NCI-H748 (cell line): Measurements from ENCODE around the gene TBX6.

Experiments
- DNase-seq: peaks from one replicate; lab custom pipeline; 2025; ENCODE audit not compliant: unreplicated experiment; lab: John Stamatoyannopoulos, UW

TBX6 gene

GRCh38 chr16:30087181-30087898 is 4.4 kb downstream of the TBX6 start:
- no peak for DNase-seq

- DNase-seq = no peak
Observed at GRCh38 chr16:30086291-30087140, 5.2 kb downstream of the TBX6 start.

GRCh38 chr16:30085820-30086219 is 5.9 kb downstream of the TBX6 start:
- DNase-seq = no peak

GRCh38 chr16:30085247-30085646 is 6.5 kb downstream of the TBX6 start:
- DNase-seq = no peak

DNA sequence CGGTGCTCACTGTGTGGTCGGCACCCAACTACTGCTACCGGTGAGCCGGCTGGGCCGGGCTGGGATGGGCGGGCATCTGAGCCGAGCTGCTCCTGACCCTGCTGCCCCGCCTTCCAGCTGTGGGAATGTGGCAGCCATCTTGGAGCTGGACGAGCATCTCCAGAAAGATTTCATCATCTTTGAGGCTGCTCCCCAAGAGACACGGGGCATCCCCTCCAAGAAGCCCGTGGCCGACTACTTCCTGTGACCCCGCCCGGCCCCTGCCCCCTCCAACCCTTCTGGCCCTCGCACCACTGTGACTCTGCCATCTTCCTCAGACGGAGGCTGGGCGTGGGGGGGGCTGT is 6.9 kb downstream of the TBX6 start:
- DNase-seq = no peak

DNA sequence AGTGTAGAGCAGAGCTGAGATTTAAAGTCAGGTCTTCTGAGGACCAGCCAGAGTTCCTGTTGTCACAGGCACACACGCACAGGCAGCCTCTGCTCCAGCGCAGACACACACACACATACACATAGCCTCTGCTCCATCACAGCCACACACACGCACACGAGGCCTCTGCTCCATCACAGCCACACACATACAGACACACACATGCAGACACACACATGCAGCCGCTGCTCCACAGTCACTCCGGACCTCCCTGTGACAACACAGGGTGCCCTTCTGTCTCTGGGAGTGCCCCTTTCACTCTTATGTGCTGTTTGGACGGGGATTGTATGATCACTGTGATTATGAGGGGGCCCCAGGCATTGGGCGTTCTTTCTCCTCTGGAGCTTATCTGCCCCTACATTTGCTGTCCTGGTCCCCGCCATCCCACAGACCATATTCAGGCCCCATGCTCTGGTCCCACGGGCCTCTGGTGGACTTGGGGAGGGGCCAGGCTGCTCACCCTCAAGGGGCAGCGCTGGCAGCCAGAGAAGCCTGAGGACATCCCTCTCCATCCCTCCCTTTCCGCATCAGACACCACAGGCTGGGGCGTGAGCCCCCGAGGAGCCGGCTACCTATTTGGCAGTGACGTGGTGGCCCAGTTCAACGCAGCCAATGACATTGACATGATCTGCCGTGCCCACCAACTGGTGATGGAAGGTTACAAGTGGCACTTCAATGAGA is 7.5 kb downstream of the TBX6 start:
- no peak for DNase-seq

DNA sequence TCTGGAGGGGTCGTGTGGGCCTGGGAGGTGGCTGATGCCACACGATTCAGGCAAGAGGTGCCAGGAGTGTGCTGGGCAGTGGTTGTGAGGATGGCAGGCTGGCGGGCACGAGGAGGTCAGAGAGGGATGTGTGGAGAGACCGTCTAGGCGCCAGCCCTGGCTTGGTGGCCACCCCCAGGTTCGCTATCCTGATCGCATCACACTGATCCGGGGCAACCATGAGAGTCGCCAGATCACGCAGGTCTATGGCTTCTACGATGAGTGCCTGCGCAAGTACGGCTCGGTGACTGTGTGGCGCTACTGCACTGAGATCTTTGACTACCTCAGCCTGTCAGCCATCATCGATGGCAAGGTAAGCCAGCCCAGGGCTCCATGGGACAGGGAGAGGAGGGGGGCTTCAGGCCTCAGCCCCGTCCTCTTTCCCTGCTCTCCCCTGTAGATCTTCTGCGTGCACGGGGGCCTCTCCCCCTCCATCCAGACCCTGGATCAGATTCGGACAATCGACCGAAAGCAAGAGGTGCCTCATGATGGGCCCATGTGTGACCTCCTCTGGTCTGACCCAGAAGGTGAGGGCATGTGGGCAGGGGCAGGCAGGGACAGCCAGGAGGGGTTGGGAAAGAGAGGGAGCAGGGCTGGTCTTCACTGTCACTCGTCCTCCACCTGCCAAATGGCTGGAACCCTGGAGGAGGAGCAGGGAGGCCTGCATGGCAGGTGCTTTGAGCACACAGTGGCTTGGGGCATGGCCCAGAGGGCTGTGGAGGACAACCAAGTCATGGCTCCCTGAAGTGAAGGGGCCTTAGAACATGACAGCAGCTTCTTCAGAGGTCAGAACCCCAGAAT is 8.3 kb downstream of the TBX6 start:
- no peak for DNase-seq

- DNase-seq = no peak
Observed at GRCh38 chr16:30082545-30083090, 9.1 kb downstream of the TBX6 start.

- DNase-seq = no peak
Observed at GRCh38 chr16:30079480-30079879, 12.2 kb downstream of the TBX6 start.

DNA sequence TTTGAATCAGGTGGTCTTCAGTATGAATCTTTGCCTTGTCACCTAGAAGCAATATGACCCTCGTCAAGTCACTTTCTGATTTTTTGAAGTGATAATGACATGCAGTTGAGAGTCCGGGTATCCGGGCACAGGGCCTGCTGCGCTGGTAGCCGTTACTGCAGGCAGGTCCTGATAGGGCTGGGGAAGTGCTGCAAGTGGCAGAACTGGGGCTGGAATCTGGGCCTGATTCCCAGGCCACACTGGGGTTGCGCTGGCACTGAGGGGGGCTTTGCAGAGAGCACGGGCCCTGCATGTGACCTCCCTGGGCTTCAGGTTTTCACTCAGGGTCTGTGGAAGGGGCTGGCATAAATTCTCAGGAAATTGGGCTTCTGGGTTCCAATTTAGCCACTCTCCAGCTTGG is 13.0 kb downstream of the TBX6 start:
- no peak for DNase-seq

DNA sequence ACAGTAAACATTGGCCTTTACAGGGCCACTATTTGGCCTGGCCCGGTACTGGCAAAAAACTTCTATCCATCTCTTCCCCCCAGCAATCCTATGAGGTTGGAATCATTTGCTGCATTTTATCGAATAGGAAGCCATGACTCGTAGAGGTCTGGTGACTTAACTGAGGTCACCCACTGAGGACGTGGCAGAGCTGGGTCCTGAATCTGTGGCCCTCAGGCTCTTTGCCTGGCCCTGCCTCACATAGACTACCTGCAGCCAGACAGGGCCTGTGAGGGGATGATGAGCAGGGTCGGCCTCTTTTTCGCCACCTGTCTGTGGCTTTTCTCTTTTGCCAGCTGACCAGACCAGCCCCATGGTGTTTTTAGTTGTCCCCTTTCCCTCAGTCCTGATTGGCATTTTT is 14.1 kb downstream of the TBX6 start:
- DNase-seq = no peak

DNA sequence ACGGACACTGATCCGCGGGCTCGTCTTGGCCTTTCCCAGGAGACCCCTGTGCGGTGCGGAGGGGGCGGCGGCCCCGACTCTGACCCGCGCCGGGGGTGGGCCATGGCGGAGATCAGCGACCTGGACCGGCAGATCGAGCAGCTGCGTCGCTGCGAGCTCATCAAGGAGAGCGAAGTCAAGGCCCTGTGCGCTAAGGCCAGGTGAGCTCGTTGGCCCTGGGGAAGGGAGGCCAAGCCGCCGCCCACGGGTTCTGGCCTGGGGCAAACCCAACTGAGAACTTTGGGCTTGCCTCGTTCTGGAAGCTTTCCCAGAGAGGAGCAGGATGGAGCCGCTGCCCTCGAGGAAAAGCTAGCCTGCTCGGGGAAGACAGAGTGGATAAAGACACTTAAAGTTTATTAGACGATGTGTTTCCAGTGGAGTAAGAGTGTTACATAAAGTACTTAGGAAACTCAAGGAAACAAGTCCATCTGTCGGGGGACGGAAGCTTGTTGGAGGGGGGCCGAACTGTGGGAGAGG is 15.4 kb downstream of the TBX6 start:
- DNase-seq = no peak

GRCh38 chr16:30075503-30076275 is 16.0 kb downstream of the TBX6 start, which contains the start of gene PPP4C:
Gene PPP4C (plus strand): TSS chr16:30075994. CDS start chr16:30076378, 384 bp downstream.
- peak; percentile 85 for DNase-seq

DNA sequence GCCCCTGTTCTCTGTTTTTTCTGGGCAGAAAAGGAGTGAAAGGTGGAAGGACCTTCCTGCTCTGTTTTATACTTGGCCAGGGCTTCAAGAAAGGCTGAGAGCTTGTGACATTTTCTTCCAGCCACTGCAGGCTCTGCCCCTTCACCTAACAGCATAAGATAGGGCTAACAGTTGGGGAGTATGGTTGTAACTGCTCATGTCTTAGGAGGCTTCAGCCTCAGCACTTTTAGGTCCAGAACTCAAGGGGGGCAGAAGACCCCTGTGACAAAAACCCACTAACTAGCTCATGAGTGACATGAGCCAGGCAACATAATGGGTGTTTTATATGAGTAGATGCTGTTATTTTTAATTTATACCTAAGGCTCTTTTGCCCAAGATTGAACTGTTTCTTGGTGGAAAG is 21.2 kb downstream of the TBX6 start:
- no peak for DNase-seq

- DNase-seq = no peak
Observed at GRCh38 chr16:30069611-30070462, 21.9 kb downstream of the TBX6 start.

DNA sequence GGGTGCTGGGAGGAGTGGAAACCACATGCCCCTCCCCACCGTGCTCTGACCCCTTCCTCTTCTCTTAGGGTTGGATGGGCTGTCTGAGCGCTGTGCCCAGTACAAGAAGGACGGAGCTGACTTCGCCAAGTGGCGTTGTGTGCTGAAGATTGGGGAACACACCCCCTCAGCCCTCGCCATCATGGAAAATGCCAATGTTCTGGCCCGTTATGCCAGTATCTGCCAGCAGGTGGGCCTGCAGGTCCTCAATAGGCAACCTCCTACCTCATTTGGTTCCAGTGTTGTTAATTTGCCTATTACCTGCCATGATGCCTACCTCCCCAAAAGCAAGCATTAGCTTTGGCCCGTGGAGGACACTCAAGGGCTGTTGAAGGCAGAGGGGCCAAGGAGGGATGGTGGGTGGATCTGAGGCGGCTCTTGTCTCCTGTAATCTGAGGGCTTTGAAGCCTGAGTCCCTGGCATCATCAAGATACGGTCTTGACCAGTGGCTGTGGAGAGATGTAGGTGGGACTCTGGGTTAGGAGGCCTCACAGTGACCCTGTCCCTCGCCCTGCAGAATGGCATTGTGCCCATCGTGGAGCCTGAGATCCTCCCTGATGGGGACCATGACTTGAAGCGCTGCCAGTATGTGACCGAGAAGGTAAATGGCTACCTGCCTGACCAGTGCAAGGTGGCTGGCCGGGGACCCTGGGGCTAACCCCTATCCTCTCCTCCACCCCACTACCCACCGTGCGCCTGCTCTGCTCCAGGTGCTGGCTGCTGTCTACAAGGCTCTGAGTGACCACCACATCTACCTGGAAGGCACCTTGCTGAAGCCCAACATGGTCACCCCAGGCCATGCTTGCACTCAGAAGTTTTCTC is 22.7 kb downstream of the TBX6 start:
- DNase-seq = no peak

- no peak for DNase-seq
Observed at GRCh38 chr16:30068333-30068732, 23.4 kb downstream of the TBX6 start.

DNA sequence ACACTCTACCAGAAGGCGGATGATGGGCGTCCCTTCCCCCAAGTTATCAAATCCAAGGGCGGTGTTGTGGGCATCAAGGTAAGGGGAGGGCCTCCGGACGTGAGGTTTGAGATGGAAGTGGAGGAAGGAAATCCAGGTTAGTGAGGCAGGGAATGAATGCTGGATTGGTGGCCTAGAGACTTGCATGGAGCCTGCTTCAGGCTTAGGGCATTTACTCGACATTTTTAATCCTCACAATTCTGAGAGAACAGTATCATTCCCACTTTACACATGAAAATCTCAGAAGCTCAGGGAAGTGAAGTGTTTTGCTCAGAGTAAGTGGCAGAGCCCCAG is 24.2 kb downstream of the TBX6 start:
- no peak for DNase-seq
